ENCODE results near the gene ATP2B3. TPM values are rescaled to one million over a fixed set of nuclear protein-coding genes. Genes with fewer than 3 reads are reported as not detected.
A peak's percentile ranks its signal among the peaks of the same experiment; 100 is the strongest.

Gene ATP2B3
- total RNA-seq, result under 1 TPM; 0.68 to 0.85 TPM

GRCh38 chrX:153517423-153517822 is at the start of gene ATP2B3:
TSS of gene ATP2B3 (plus strand) at chrX:153517642. CDS start at chrX:153536248, 18,606 bp downstream.
- H3K36me3 ChIP-seq, result no peaks in the 10 kb centered on the region
- ATAC-seq (ENCODE audit: insufficient number of reproducible peaks, low FRiP score, low read depth) (no peak), DNase-seq (ENCODE audit: low spot score) (no peak)
- H3K4me1 ChIP-seq (ENCODE audit: control insufficient read depth in 1 of 2, low read depth in 2 of 2), result no peaks in the 10 kb centered on the region
- H3K27me3 ChIP-seq (replicated peaks; ENCODE audit: insufficient read depth), result no peaks in the 10 kb centered on the region
- H3K9me3 ChIP-seq, result no peaks in the 10 kb centered on the region
- no peak within 1 kb of the TSS for H3K27ac ChIP-seq
- no peak for TF ChIP-seq CTCF (IDR thresholded peaks at IDR 0.05)
- H3K4me3 ChIP-seq, result no peak within 1 kb of the TSS

GRCh38 chrX:153468008-153468580 is 49.3 kb upstream of the ATP2B3 start:
- H3K4me3 ChIP-seq, result no peak overlapping the region
- ATAC-seq (ENCODE audit: insufficient number of reproducible peaks, low FRiP score, low read depth) (no peak), DNase-seq (ENCODE audit: low spot score) (no peak)
- H3K27ac ChIP-seq, result no peak overlapping the region
- peaks cover 0 to 27% of the 10 kb centered on the region in 2 donors for H3K4me1 ChIP-seq (ENCODE audit: control insufficient read depth in 1 of 2, low read depth in 2 of 2)
- no peaks in the 10 kb centered on the region for H3K9me3 ChIP-seq
- no peak for TF ChIP-seq CTCF (IDR thresholded peaks at IDR 0.05)
- H3K27me3 ChIP-seq (replicated peaks; ENCODE audit: insufficient read depth), result no peaks in the 10 kb centered on the region
- no peaks in the 10 kb centered on the region for H3K36me3 ChIP-seq

- Histone ChIP-seq H3K4me3 (peak overlapping the region; percentile 76), H3K36me3 (no peaks in the 10 kb centered on the region), H3K9me3 (no peaks in the 10 kb centered on the region), H3K27ac (no peak overlapping the region), H3K4me1 (ENCODE audit: control insufficient read depth in 1 of 2, low read depth in 2 of 2) (peaks cover 3 to 41% of the 10 kb centered on the region in 2 donors), H3K27me3 (replicated peaks; ENCODE audit: insufficient read depth) (no peaks in the 10 kb centered on the region)
- ATAC-seq (ENCODE audit: insufficient number of reproducible peaks, low FRiP score, low read depth) (peak; percentile 21), DNase-seq (ENCODE audit: low spot score) (no peak)
- no peak for TF ChIP-seq CTCF (IDR thresholded peaks at IDR 0.05)
Measured at GRCh38 chrX:153469811-153470410, 47.5 kb upstream of the ATP2B3 start.

GRCh38 chrX:153470411-153471363 is 46.8 kb upstream of the ATP2B3 start, which contains the start of gene HAUS7:
TSS of gene HAUS7 (minus strand) at chrX:153470576. CDS start at chrX:153470557, 19 bp downstream.
- H3K4me1 ChIP-seq (ENCODE audit: control insufficient read depth in 1 of 2, low read depth in 2 of 2), result peaks cover 6 to 49% of the 10 kb centered on the region in 2 donors
- peak; percentile 38 for DNase-seq (ENCODE audit: low spot score)
- no peaks in the 10 kb centered on the region for H3K36me3 ChIP-seq
- peak within 1 kb of the TSS; percentile 50 to 64 for H3K27ac ChIP-seq
- H3K4me3 ChIP-seq, result peak within 1 kb of the TSS; percentile 76
- no peaks in the 10 kb centered on the region for H3K9me3 ChIP-seq
- TF ChIP-seq CTCF (IDR thresholded peaks at IDR 0.05), result peak; percentile 64
- H3K27me3 ChIP-seq (replicated peaks; ENCODE audit: insufficient read depth), result no peaks in the 10 kb centered on the region
- peak; percentile 82 for ATAC-seq (ENCODE audit: insufficient number of reproducible peaks, low FRiP score, low read depth)

Data from thoracic aorta (tissue), 2 donors.